GM23338 (cell line): ENCODE data around the gene MRPL1. TPM values are rescaled to one million over a fixed set of nuclear protein-coding genes. Genes with fewer than 3 reads are reported as not detected.

Source experiments
- ATAC-seq: fragments of 200-7000 bp; cut with Tn5 transposase; 3 replicates; pipeline ENCODE4 v1.9.1; 2020
- DNase-seq: peaks from one replicate; pipeline ENCODE4 v3.0.0-alpha.2; 2015; ENCODE audit warnings: low spot score
- H2AFZ ChIP-seq: fragments of 200-600 bp; sonication (generic); 2 replicates; pipeline ENCODE4 v1.8.0; 2016; ENCODE audit warnings: antibody characterized with exemption, mild to moderate bottlenecking, moderate library complexity
- H3F3A ChIP-seq: fragments of 200-600 bp; sonication (generic); replicated peaks from 2 replicates; pipeline ENCODE4 v1.8.0; 2017; ENCODE audit warnings: antibody characterized with exemption, mixed run types, low read depth
- H3K27ac ChIP-seq: fragments of 200-600 bp; sonication (generic); 2 replicates; pipeline ENCODE4 v1.6.1; 2016; ENCODE audit warnings: low read depth
- H3K27me3 ChIP-seq: fragments of 200-600 bp; sonication (generic); 2 replicates; pipeline ENCODE4 v1.8.0; 2016; ENCODE audit warnings: mild to moderate bottlenecking, mixed run types, moderate library complexity; ENCODE audit not compliant: insufficient read depth
- H3K36me3 ChIP-seq: fragments of 200-600 bp; sonication (generic); 2 replicates; pipeline ENCODE4 v1.8.0; 2016; ENCODE audit warnings: mild to moderate bottlenecking; ENCODE audit not compliant: insufficient read depth
- H3K4me1 ChIP-seq: fragments of 200-600 bp; sonication (generic); 2 replicates; pipeline ENCODE4 v1.8.0; 2016; ENCODE audit warnings: mild to moderate bottlenecking, moderate library complexity; ENCODE audit not compliant: insufficient read depth
- H3K4me2 ChIP-seq: fragments of 200-600 bp; sonication (generic); 2 replicates; pipeline ENCODE4 v1.7.1; 2017; ENCODE audit warnings: mixed run types
- H3K4me3 ChIP-seq: fragments of 200-600 bp; sonication (generic); 2 replicates; pipeline ENCODE4 v1.6.1; 2016; ENCODE audit warnings: mixed run types
- H3K79me2 ChIP-seq: fragments of 200-600 bp; sonication (generic); replicated peaks from 2 replicates; pipeline ENCODE4 v1.8.0; 2017; ENCODE audit warnings: mild to moderate bottlenecking; ENCODE audit not compliant: insufficient read depth
- H3K9me2 ChIP-seq: fragments of 200-600 bp; sonication (generic); 2 replicates; pipeline ENCODE4 v1.8.0; 2017; ENCODE audit not compliant: insufficient read depth
- H4K20me1 ChIP-seq: fragments of 200-600 bp; sonication (generic); replicated peaks from 2 replicates; pipeline ENCODE4 v1.8.0; 2017; ENCODE audit warnings: mild to moderate bottlenecking; ENCODE audit not compliant: insufficient read depth
- H3K27ac Mint-ChIP-seq: 2 replicates; pipeline ENCODE4 v1.8.0; 2020; ENCODE audit warnings: inconsistent platforms, mild to moderate bottlenecking, moderate library complexity, mixed read lengths
- H3K27me3 Mint-ChIP-seq: 3 replicates; pipeline ENCODE4 v1.8.0; 2022; ENCODE audit warnings: low read depth, mild to moderate bottlenecking, moderate library complexity, mixed read lengths, inconsistent platforms; ENCODE audit not compliant: insufficient read depth, poor library complexity
- H3K36me3 Mint-ChIP-seq: 3 replicates; pipeline ENCODE4 v1.8.0; 2021; ENCODE audit warnings: low read depth, mild to moderate bottlenecking, inconsistent platforms, moderate library complexity, mixed read lengths
- H3K4me1 Mint-ChIP-seq: 3 replicates; pipeline ENCODE4 v1.8.0; 2020; ENCODE audit warnings: mild to moderate bottlenecking, inconsistent platforms, mixed read lengths
- H3K4me3 Mint-ChIP-seq: 3 replicates; pipeline ENCODE4 v1.8.0; 2021; ENCODE audit warnings: moderate library complexity, mild to moderate bottlenecking, inconsistent platforms, mixed read lengths
- H3K9me3 Mint-ChIP-seq: 3 replicates; pipeline ENCODE4 v1.8.0; 2020; ENCODE audit warnings: moderate library complexity, mild to moderate bottlenecking, inconsistent platforms, mixed read lengths
- CREB1 ChIP-seq: fragments of 250-450 bp; sonication (Bioruptor Pico); IDR thresholded peaks from 2 replicates; pipeline ENCODE4 v1.5.0; 2020; ENCODE audit warnings: low read depth, mild to moderate bottlenecking, moderate library complexity
- CTCF ChIP-seq, 2 experiments: fragments of 200-600 bp in 1 of 2; sonication (generic) in 1 of 2; conservative IDR thresholded peaks; 2 replicates each; pipeline versions ENCODE4 v1.5.1 to v1.6.1; 2016 to 2017; ENCODE audit warnings: antibody characterized with exemption in 2 of 2, low read depth in 2 of 2, mild to moderate bottlenecking in 2 of 2, moderate library complexity in 1 of 2
- ETS1 ChIP-seq: IDR thresholded peaks from 2 replicates; pipeline ENCODE4 v1.6.1; 2016; ENCODE audit warnings: antibody characterized with exemption
- EZH2 ChIP-seq: fragments of 200-600 bp; sonication (generic); IDR thresholded peaks from one replicate; pipeline ENCODE4 v1.8.0; 2017; ENCODE audit warnings: antibody characterized with exemption, mild to moderate bottlenecking, low read depth; ENCODE audit not compliant: unreplicated experiment
- EZH2phosphoT487 ChIP-seq: fragments of 200-600 bp; sonication (generic); IDR thresholded peaks from one replicate; pipeline ENCODE4 v1.8.1; 2018; ENCODE audit warnings: antibody characterized with exemption; ENCODE audit not compliant: unreplicated experiment
- JUNB ChIP-seq: IDR thresholded peaks from one replicate; pipeline ENCODE4 v1.6.1; 2016; ENCODE audit warnings: antibody characterized with exemption; ENCODE audit not compliant: unreplicated experiment
- NANOG ChIP-seq: IDR thresholded peaks from 2 replicates; pipeline ENCODE4 v1.6.1; 2016; ENCODE audit warnings: antibody characterized with exemption, borderline replicate concordance
- POLR2AphosphoS5 ChIP-seq: IDR thresholded peaks from 2 replicates; pipeline ENCODE4 v1.6.1; 2016; ENCODE audit warnings: antibody characterized with exemption, low read depth
- STAT1 ChIP-seq: IDR thresholded peaks from one replicate; pipeline ENCODE4 v1.6.1; 2016; ENCODE audit warnings: antibody characterized with exemption; ENCODE audit not compliant: unreplicated experiment
- ZNF114 ChIP-seq: fragments of 250-450 bp; sonication (Bioruptor Pico); IDR thresholded peaks from 2 replicates; pipeline ENCODE4 v1.5.0; 2020; ENCODE audit warnings: mild to moderate bottlenecking, moderate library complexity
- ZNF331 ChIP-seq: fragments of 250-450 bp; sonication (Bioruptor Pico); IDR thresholded peaks from 2 replicates; pipeline ENCODE4 v1.5.0; 2020; ENCODE audit warnings: low read depth, mild to moderate bottlenecking, moderate library complexity
- ZNF462 ChIP-seq: fragments of 250-450 bp; sonication (Bioruptor Pico); IDR thresholded peaks from 2 replicates; pipeline ENCODE4 v1.5.0; 2020; ENCODE audit warnings: mild to moderate bottlenecking, moderate library complexity
- polyA plus RNA-seq: library from polyadenylated mRNA; unstranded; fragments of >200 nt; fragmentation: Nextera tagmentation; extraction: Ambion mirVana; gene quantifications from 2 replicates; pipeline ENCODE4 v1.2.1, GENCODE V29; 2016
- total RNA-seq: library from RNA; depleted of rRNA; stranded (reverse); fragments of >200 nt; shearing (Covaris generic); gene quantifications from 2 replicates; pipeline ENCODE4 v1.2.3, GENCODE V29; 2014
- TF ChIP-seq, protein P1 (sequence below): IDR thresholded peaks from one replicate; pipeline ENCODE4 v1.6.1; 2018; ENCODE audit warnings: antibody characterized with exemption; ENCODE audit not compliant: unreplicated experiment

The MRPL1 gene
- total and polyA plus RNA-seq, 2 experiments from 2014 or later, result 29.2 to 46.5 TPM

DNA sequence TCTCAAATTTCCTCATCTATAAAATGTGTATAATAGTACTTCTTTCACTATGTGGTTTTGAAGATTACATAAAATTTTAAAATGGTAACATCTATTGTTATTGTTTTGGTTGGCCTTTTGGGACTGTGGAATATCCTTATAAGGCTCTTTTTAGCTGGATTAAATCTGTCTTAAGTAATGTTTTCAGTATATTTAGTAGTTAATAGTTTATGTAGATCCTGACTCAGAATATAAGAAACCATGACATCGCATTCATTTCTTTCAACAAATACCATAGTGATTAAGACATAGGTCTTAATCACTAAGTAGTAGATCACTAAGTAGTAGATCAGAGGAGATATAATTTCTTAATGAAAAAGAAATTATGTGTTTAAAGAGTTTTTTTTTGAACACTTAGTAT lies 48.5 kb downstream of the MRPL1 start:
- H3K4me1 ChIP-seq, result no peaks in the 10 kb centered on the region
- ATAC-seq, result no peak
- no peaks in the 10 kb centered on the region for H3K9me3 Mint-ChIP-seq

More for the DNA sequence above, 48.5 kb downstream of the MRPL1 start:
- no peak for TF ChIP-seq CREB1 (CRISPR knock-in tag)
- TF ChIP-seq POLR2AphosphoS5, result no peak
- no peak for TF ChIP-seq ZNF331 (CRISPR knock-in tag)
- TF ChIP-seq ZNF114 (CRISPR knock-in tag), result no peak
- TF ChIP-seq STAT1, result no peak
- TF ChIP-seq ZNF462, result no peak
- TF ChIP-seq NANOG, result no peak
- TF ChIP-seq, protein P1, sequence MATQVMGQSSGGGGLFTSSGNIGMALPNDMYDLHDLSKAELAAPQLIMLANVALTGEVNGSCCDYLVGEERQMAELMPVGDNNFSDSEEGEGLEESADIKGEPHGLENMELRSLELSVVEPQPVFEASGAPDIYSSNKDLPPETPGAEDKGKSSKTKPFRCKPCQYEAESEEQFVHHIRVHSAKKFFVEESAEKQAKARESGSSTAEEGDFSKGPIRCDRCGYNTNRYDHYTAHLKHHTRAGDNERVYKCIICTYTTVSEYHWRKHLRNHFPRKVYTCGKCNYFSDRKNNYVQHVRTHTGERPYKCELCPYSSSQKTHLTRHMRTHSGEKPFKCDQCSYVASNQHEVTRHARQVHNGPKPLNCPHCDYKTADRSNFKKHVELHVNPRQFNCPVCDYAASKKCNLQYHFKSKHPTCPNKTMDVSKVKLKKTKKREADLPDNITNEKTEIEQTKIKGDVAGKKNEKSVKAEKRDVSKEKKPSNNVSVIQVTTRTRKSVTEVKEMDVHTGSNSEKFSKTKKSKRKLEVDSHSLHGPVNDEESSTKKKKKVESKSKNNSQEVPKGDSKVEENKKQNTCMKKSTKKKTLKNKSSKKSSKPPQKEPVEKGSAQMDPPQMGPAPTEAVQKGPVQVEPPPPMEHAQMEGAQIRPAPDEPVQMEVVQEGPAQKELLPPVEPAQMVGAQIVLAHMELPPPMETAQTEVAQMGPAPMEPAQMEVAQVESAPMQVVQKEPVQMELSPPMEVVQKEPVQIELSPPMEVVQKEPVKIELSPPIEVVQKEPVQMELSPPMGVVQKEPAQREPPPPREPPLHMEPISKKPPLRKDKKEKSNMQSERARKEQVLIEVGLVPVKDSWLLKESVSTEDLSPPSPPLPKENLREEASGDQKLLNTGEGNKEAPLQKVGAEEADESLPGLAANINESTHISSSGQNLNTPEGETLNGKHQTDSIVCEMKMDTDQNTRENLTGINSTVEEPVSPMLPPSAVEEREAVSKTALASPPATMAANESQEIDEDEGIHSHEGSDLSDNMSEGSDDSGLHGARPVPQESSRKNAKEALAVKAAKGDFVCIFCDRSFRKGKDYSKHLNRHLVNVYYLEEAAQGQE, result no peak
- no peak for TF ChIP-seq ETS1
- no peak for TF ChIP-seq EZH2phosphoT487
- TF ChIP-seq JUNB, result no peak
- no peak for TF ChIP-seq EZH2
- no peak for TF ChIP-seq CTCF (conservative IDR thresholded peaks at IDR 0.05; ENCODE audit: low read depth in 2 of 2)
- Mint-ChIP-seq H3K4me3 (no peak overlapping the region), H3K4me1 (no peaks in the 10 kb centered on the region), H3K27me3 (peaks cover 2% of the 10 kb centered on the region), H3K27ac (no peak overlapping the region), H3K36me3 (peaks cover 6% of the 10 kb centered on the region; the same call in 1 of the 3 replicates)
- no peaks in the 10 kb centered on the region for H3K36me3 ChIP-seq
- no peak for DNase-seq
- H3K4me3 ChIP-seq, result no peak overlapping the region
- no peaks in the 10 kb centered on the region; the same call in 1 of the 2 replicates for H4K20me1 ChIP-seq
- no peak overlapping the region for H3K27ac ChIP-seq
- H3F3A ChIP-seq, result no peaks in the 10 kb centered on the region
- no peaks in the 10 kb centered on the region for H3K9me2 ChIP-seq
- H3K4me2 ChIP-seq, result no peak overlapping the region
- no peaks in the 10 kb centered on the region for H3K27me3 ChIP-seq
- H2AFZ ChIP-seq, result no peak overlapping the region
- no peaks in the 10 kb centered on the region for H3K79me2 ChIP-seq
